SK-N-SH (cell line): ENCODE data around the gene SLC37A1. TPM values are rescaled to one million over a fixed set of nuclear protein-coding genes. Genes with fewer than 3 reads are reported as not detected.

Source experiments
- CTCF ChIA-PET: fragments of 300-600, 350-600 bp; formaldehyde crosslinking; extraction: SDS; loops from one replicate; lab custom pipeline; 2021; lab: Yijun Ruan, JAX
- POLR2A ChIA-PET: fragments of 350-600 bp; sonication (Branson Sonifier 250); formaldehyde crosslinking; extraction: SDS; loops from one replicate; lab custom pipeline; 2020; ENCODE audit warnings: antibody characterized with exemption, inconsistent platforms; lab: Yijun Ruan, JAX
- DNase-seq: peaks from one replicate; pipeline ENCODE4 v3.0.0; 2012
- H2AFZ ChIP-seq: fragments of 200-600 bp; sonication (generic); 2 replicates; pipeline ENCODE4 v1.8.1; 2016; ENCODE audit warnings: antibody characterized with exemption, mild to moderate bottlenecking, low read depth
- H3F3A ChIP-seq: fragments of 200-600 bp; sonication (generic); replicated peaks from 2 replicates; pipeline ENCODE3; 2016; ENCODE audit warnings: antibody characterized with exemption, mild to moderate bottlenecking; ENCODE audit not compliant: insufficient read depth
- H3K27ac ChIP-seq, 2 experiments: fragments of 200-500 bp in 1 of 2; fragments of 200-600 bp in 1 of 2; sonication (Bioruptor generic) in 1 of 2; sonication (generic), shearing (Covaris generic) in 1 of 2; 2 replicates each; pipeline versions ENCODE4 v1.5.1 to v1.6.1; 2014 to 2016; ENCODE audit warnings: low read depth in 2 of 2, inconsistent platforms in 1 of 2, low read length in 1 of 2, mild to moderate bottlenecking in 1 of 2, mixed read lengths in 1 of 2
- H3K27me3 ChIP-seq: fragments of 200-600 bp; sonication (generic), shearing (Covaris generic); 2 replicates; pipeline ENCODE4 v1.6.1; 2016; ENCODE audit warnings: mixed run types; ENCODE audit not compliant: insufficient read depth
- H3K36me3 ChIP-seq, 2 experiments: fragments of 200-500 bp in 1 of 2; fragments of 200-600 bp in 1 of 2; sonication (Bioruptor generic) in 1 of 2; sonication (generic) in 1 of 2; replicated peaks in 1 of 2; 2 replicates each; pipeline versions ENCODE3 to v1.5.1; 2014 to 2016; ENCODE audit warnings: low read length in 1 of 2, mild to moderate bottlenecking in 1 of 2; ENCODE audit not compliant: insufficient read depth in 2 of 2, control insufficient read depth in 1 of 2
- H3K4me1 ChIP-seq, 2 experiments: fragments of 200-500 bp in 1 of 2; fragments of 200-600 bp in 1 of 2; sonication (Bioruptor generic) in 1 of 2; sonication (generic), shearing (Covaris generic) in 1 of 2; 2 replicates each; pipeline versions ENCODE4 v1.5.1 to v1.6.1; 2014 to 2016; ENCODE audit warnings: low read depth in 1 of 2, low read length in 1 of 2, mixed run types in 1 of 2; ENCODE audit not compliant: insufficient read depth in 2 of 2, control insufficient read depth in 1 of 2
- H3K4me2 ChIP-seq: fragments of 200-600 bp; sonication (generic), shearing (Covaris generic); 2 replicates; pipeline ENCODE4 v1.6.1; 2017; ENCODE audit warnings: mixed run types
- H3K4me3 ChIP-seq, 2 experiments: fragments of 200-500 bp in 1 of 2; fragments of 200-600 bp in 1 of 2; sonication (Bioruptor generic) in 1 of 2; sonication (generic), shearing (Covaris generic) in 1 of 2; 2 replicates each; pipeline versions ENCODE4 v1.5.1 to v1.8.1; 2014 to 2016; ENCODE audit warnings: low read depth in 2 of 2, inconsistent platforms in 1 of 2, low read length in 1 of 2, mild to moderate bottlenecking in 1 of 2, mixed read lengths in 1 of 2, moderate library complexity in 1 of 2
- H3K79me2 ChIP-seq: fragments of 200-600 bp; sonication (generic); 2 replicates; pipeline ENCODE4 v1.8.1; 2017; ENCODE audit warnings: mild to moderate bottlenecking; ENCODE audit not compliant: insufficient read depth
- H3K9ac ChIP-seq: fragments of 200-600 bp; sonication (generic); 2 replicates; pipeline ENCODE4 v1.6.1; 2017; ENCODE audit warnings: mixed run types
- H3K9me2 ChIP-seq: fragments of 200-600 bp; sonication (generic); 2 replicates; pipeline ENCODE4 v1.6.1; 2017; ENCODE audit warnings: mixed run types
- H3K9me3 ChIP-seq: fragments of 200-600 bp; sonication (generic); 2 replicates; pipeline ENCODE4 v1.6.1; 2017; ENCODE audit warnings: mixed run types, mild to moderate bottlenecking, moderate library complexity
- H4K20me1 ChIP-seq: fragments of 200-600 bp; sonication (generic); 2 replicates; pipeline ENCODE4 v1.6.1; 2017; ENCODE audit warnings: mild to moderate bottlenecking, mixed run types; ENCODE audit not compliant: insufficient read depth
- CHD2 ChIP-seq: fragments of 150-350 bp; IDR thresholded peaks from 2 replicates; pipeline ENCODE4 v1.6.1; 2018; ENCODE audit warnings: low read length; ENCODE audit not compliant: partially characterized antibody
- EP300 ChIP-seq, 2 experiments: IDR thresholded peaks; 2 replicates each; pipeline versions ENCODE4 v1.4.0 to v1.6.1; 2012; ENCODE audit warnings: borderline replicate concordance in 1 of 2, low read depth in 1 of 2, low read length in 1 of 2
- FOXJ3 ChIP-seq: sonication (generic); formaldehyde crosslinking; IDR thresholded peaks from 2 replicates; pipeline ENCODE4 v1.5.1; 2020; ENCODE audit warnings: mild to moderate bottlenecking, missing genetic modification reagents
- GATA2 ChIP-seq: sonication (generic); formaldehyde crosslinking; IDR thresholded peaks from 2 replicates; pipeline ENCODE4 v1.5.0; 2020; ENCODE audit warnings: mild to moderate bottlenecking, missing genetic modification reagents
- MXI1 ChIP-seq: IDR thresholded peaks from 2 replicates; pipeline ENCODE4 v1.6.1; 2012; ENCODE audit warnings: mild to moderate bottlenecking, low read depth, low read length, improper control_type of control experiment
- NFIC ChIP-seq: IDR thresholded peaks from 2 replicates; pipeline ENCODE4 v1.4.0; 2012; ENCODE audit warnings: borderline replicate concordance
- RAD21 ChIP-seq: IDR thresholded peaks from 2 replicates; pipeline ENCODE4 v1.6.1; 2012; ENCODE audit warnings: mild to moderate bottlenecking, low read length
- RCOR1 ChIP-seq: fragments of 150-350 bp; IDR thresholded peaks from 2 replicates; pipeline ENCODE4 v1.6.1; 2017; ENCODE audit warnings: antibody characterized with exemption, low read length
- RXRA ChIP-seq: IDR thresholded peaks from 2 replicates; pipeline ENCODE4 v1.4.0; 2012; ENCODE audit warnings: low read depth, mild to moderate bottlenecking, borderline replicate concordance
- YY1 ChIP-seq: IDR thresholded peaks from 2 replicates; pipeline ENCODE4 v1.4.0; 2012; ENCODE audit warnings: low read depth, mild to moderate bottlenecking
- WGBS: methylation state at CpG from one replicate; pipeline ENCODE4 v1.1.6; 2017; ENCODE audit warnings: low lambda C conversion rate; 5-methylcytosine and 5-hydroxymethylcytosine counted together
- polyA plus RNA-seq, 3 experiments: library from polyadenylated mRNA; depleted of rRNA; stranded (reverse); fragments of >200 nt; gene quantifications; 2 replicates each; pipeline ENCODE4 v1.2.3, GENCODE V29; 2012
- TF ChIP-seq, protein P1 (sequence below): IDR thresholded peaks from 2 replicates; pipeline ENCODE4 v1.6.1; 2012; ENCODE audit warnings: mild to moderate bottlenecking, low read depth, low read length, moderate library complexity
- TF ChIP-seq, protein P2 (sequence below): IDR thresholded peaks from 2 replicates; pipeline ENCODE4; 2012
- TF ChIP-seq, protein P3 (sequence below): IDR thresholded peaks from 2 replicates; pipeline ENCODE4 v1.4.0; 2012; ENCODE audit warnings: low read depth, borderline replicate concordance

SLC37A1 gene
- polyA plus RNA-seq, 1 of the 3 experiments (the other 2 are of a cell fraction) = 2.8 TPM

DNA sequence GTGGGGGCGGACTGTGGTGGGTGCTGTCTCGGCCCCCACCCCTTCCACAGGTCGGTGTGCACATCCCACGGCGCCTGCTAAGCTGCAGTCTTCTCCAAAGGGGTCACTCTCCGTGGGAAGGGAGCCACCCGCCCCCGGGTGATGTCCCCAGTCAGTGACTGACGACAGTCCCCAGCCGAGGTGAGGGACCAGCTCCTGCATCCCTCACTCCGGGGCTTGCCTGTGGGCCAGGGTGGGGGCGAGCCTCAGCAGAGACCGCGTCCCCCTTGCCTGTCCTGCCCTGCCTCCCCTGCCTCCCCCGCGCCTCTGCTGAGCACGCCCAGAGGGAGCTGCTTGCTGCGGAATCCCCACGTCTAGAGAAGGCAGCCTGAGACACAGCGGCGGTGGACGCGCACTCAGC, 103.8 kb downstream of the SLC37A1 start:
- no peaks in the 10 kb centered on the region for H3K9me2 ChIP-seq
- 29% methylated on average over 5 of the region's 23 CpGs for WGBS
- H4K20me1 ChIP-seq = no peaks in the 10 kb centered on the region
- no peak overlapping the region for H3K4me3 ChIP-seq
- ChIA-PET CTCF (interaction anchor here (0.9 to 1.2 kb wide), 3 partner anchors 10 to 25 kb away, joined by 3 to 7 read pairs (median 3); no protein-coding TSS in a partner anchor), POLR2A (interaction anchor here (1.0 kb wide), 1 partner anchor 35 kb away, joined by 3 read pairs; no protein-coding TSS in a partner anchor)
- peak; percentile 38 for DNase-seq
- H3K9ac ChIP-seq = no peak overlapping the region
- TF ChIP-seq EP300 (IDR thresholded peaks at IDR 0.05; ENCODE audit: borderline replicate concordance in 1 of 2, low read depth in 1 of 2, low read length in 1 of 2) = no peak
- H3K4me2 ChIP-seq = no peak overlapping the region
- H2AFZ ChIP-seq = no peak overlapping the region
- H3K9me3 ChIP-seq = no peaks in the 10 kb centered on the region
- no peaks in the 10 kb centered on the region for H3K79me2 ChIP-seq
- no peaks in the 10 kb centered on the region for H3K36me3 ChIP-seq
- H3K27ac ChIP-seq = no peak overlapping the region
- H3F3A ChIP-seq = no peaks in the 10 kb centered on the region
- no peaks in the 10 kb centered on the region for H3K27me3 ChIP-seq
- peaks cover 0 to 6% of the 10 kb centered on the region in 2 experiments; a peak in 1 of 4 replicates for H3K4me1 ChIP-seq

DNA sequence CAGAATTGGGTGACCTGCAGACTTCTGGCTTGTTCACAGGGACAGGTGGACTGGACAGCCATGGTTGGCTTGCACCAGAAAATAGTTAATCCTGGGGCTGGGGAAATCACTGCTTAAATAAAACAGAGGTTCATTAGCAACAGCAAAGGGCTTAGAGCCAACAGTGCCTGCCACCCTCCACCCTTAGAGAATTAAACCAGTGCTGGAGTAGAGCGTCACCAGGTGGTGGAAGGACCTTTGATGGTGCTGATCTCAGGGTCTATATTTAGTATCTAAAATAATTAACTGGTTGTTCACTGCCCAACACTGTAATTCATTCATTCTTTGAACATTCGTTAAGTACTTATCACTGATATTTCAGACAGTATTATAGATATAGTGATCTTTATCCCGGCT, 105.1 kb downstream of the SLC37A1 start:
- Histone ChIP-seq H3K36me3 (no peaks in the 10 kb centered on the region), H3K27ac (no peak overlapping the region), H3K4me3 (no peak overlapping the region), H3K9me2 (no peaks in the 10 kb centered on the region), H3K27me3 (no peaks in the 10 kb centered on the region), H2AFZ (no peak overlapping the region), H3K4me1 (peaks cover 0 to 6% of the 10 kb centered on the region in 2 experiments; a peak in 1 of 4 replicates), H3K9ac (no peak overlapping the region), H4K20me1 (no peaks in the 10 kb centered on the region), H3K79me2 (no peaks in the 10 kb centered on the region), H3F3A (no peaks in the 10 kb centered on the region), H3K9me3 (no peaks in the 10 kb centered on the region), H3K4me2 (no peak overlapping the region)
- ChIA-PET CTCF (interaction anchor here (1.7 kb wide), 1 partner anchor 9 kb away, joined by 3 read pairs; no protein-coding TSS in a partner anchor), POLR2A (no interaction called here)
- DNase-seq = no peak
- TF ChIP-seq, protein P1, sequence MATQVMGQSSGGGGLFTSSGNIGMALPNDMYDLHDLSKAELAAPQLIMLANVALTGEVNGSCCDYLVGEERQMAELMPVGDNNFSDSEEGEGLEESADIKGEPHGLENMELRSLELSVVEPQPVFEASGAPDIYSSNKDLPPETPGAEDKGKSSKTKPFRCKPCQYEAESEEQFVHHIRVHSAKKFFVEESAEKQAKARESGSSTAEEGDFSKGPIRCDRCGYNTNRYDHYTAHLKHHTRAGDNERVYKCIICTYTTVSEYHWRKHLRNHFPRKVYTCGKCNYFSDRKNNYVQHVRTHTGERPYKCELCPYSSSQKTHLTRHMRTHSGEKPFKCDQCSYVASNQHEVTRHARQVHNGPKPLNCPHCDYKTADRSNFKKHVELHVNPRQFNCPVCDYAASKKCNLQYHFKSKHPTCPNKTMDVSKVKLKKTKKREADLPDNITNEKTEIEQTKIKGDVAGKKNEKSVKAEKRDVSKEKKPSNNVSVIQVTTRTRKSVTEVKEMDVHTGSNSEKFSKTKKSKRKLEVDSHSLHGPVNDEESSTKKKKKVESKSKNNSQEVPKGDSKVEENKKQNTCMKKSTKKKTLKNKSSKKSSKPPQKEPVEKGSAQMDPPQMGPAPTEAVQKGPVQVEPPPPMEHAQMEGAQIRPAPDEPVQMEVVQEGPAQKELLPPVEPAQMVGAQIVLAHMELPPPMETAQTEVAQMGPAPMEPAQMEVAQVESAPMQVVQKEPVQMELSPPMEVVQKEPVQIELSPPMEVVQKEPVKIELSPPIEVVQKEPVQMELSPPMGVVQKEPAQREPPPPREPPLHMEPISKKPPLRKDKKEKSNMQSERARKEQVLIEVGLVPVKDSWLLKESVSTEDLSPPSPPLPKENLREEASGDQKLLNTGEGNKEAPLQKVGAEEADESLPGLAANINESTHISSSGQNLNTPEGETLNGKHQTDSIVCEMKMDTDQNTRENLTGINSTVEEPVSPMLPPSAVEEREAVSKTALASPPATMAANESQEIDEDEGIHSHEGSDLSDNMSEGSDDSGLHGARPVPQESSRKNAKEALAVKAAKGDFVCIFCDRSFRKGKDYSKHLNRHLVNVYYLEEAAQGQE = no peak
- TF ChIP-seq, protein P2, sequence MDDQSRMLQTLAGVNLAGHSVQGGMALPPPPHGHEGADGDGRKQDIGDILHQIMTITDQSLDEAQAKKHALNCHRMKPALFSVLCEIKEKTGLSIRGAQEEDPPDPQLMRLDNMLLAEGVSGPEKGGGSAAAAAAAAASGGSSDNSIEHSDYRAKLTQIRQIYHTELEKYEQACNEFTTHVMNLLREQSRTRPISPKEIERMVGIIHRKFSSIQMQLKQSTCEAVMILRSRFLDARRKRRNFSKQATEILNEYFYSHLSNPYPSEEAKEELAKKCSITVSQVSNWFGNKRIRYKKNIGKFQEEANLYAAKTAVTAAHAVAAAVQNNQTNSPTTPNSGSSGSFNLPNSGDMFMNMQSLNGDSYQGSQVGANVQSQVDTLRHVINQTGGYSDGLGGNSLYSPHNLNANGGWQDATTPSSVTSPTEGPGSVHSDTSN = no peak
- 48% methylated on average over 3 of the region's 3 CpGs for WGBS

DNA sequence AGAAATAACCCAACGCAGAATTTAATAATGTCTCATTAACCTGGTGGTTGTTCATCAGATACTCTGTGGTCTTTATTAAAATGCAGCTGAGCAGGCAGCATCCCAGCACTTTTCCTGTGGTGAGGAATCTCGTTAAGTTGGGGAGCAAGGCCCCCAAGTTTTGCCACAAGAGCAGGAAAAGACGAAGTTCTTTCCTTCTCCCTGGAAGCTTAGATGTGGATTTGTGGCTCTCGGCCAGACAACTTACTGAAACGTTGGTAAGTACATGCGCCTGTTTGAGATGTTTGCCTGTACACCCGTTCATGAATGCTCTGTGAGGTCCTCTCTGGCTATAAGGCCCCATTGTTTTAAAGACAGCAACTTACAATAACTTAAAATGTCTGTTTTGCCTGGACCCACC, 105.5 kb downstream of the SLC37A1 start:
- POLR2A ChIA-PET = no interaction called here
- TF ChIP-seq RCOR1 (no peak), NFIC (no peak), MXI1 (no peak), RAD21 (no peak), EP300 (IDR thresholded peaks at IDR 0.05; ENCODE audit: borderline replicate concordance in 1 of 2, low read depth in 1 of 2, low read length in 1 of 2) (no peak), GATA2 (CRISPR knock-in tag) (no peak), RXRA (no peak), FOXJ3 (CRISPR knock-in tag) (no peak), CHD2 (no peak), YY1 (no peak)
- TF ChIP-seq, protein P3, sequence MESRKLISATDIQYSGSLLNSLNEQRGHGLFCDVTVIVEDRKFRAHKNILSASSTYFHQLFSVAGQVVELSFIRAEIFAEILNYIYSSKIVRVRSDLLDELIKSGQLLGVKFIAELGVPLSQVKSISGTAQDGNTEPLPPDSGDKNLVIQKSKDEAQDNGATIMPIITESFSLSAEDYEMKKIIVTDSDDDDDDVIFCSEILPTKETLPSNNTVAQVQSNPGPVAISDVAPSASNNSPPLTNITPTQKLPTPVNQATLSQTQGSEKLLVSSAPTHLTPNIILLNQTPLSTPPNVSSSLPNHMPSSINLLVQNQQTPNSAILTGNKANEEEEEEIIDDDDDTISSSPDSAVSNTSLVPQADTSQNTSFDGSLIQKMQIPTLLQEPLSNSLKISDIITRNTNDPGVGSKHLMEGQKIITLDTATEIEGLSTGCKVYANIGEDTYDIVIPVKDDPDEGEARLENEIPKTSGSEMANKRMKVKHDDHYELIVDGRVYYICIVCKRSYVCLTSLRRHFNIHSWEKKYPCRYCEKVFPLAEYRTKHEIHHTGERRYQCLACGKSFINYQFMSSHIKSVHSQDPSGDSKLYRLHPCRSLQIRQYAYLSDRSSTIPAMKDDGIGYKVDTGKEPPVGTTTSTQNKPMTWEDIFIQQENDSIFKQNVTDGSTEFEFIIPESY = no peak

More for the DNA sequence above, 105.5 kb downstream of the SLC37A1 start:
- no peak for DNase-seq
- H3K27ac ChIP-seq = no peak overlapping the region
- no peaks in the 10 kb centered on the region for H4K20me1 ChIP-seq
- 25% methylated on average over 7 of the region's 7 CpGs for WGBS
- H3F3A ChIP-seq = no peaks in the 10 kb centered on the region
- H3K79me2 ChIP-seq = no peaks in the 10 kb centered on the region
- no peak overlapping the region for H2AFZ ChIP-seq
- H3K4me3 ChIP-seq = no peak overlapping the region
- CTCF ChIA-PET = interaction anchor here (1.7 kb wide), 1 partner anchor 9 kb away, joined by 3 read pairs; no protein-coding TSS in a partner anchor
- H3K27me3 ChIP-seq = no peaks in the 10 kb centered on the region
- H3K4me1 ChIP-seq = peaks cover 0 to 6% of the 10 kb centered on the region in 2 experiments; a peak in 1 of 4 replicates
- no peaks in the 10 kb centered on the region for H3K9me3 ChIP-seq
- H3K9me2 ChIP-seq = no peaks in the 10 kb centered on the region
- H3K9ac ChIP-seq = no peak overlapping the region
- H3K36me3 ChIP-seq = no peaks in the 10 kb centered on the region
- no peak overlapping the region for H3K4me2 ChIP-seq
